22Rv1 (cell line): Measurements from ENCODE around the gene TMEM94.

Experiments used
- H3K27ac ChIP-seq: fragments of 450-650 bp; 2 replicates; pipeline ENCODE4 v1.5.1; 2017
- ZFX ChIP-seq: fragments of 450-650 bp; IDR thresholded peaks from 2 replicates; pipeline ENCODE4 v1.6.1; 2017; ENCODE audit warnings: antibody characterized with exemption, borderline replicate concordance
- TF ChIP-seq, protein P1 (sequence below): fragments of 450-650 bp; IDR thresholded peaks from 2 replicates; pipeline ENCODE4 v1.5.1; 2017; ENCODE audit warnings: mild to moderate bottlenecking

The TMEM94 gene

DNA sequence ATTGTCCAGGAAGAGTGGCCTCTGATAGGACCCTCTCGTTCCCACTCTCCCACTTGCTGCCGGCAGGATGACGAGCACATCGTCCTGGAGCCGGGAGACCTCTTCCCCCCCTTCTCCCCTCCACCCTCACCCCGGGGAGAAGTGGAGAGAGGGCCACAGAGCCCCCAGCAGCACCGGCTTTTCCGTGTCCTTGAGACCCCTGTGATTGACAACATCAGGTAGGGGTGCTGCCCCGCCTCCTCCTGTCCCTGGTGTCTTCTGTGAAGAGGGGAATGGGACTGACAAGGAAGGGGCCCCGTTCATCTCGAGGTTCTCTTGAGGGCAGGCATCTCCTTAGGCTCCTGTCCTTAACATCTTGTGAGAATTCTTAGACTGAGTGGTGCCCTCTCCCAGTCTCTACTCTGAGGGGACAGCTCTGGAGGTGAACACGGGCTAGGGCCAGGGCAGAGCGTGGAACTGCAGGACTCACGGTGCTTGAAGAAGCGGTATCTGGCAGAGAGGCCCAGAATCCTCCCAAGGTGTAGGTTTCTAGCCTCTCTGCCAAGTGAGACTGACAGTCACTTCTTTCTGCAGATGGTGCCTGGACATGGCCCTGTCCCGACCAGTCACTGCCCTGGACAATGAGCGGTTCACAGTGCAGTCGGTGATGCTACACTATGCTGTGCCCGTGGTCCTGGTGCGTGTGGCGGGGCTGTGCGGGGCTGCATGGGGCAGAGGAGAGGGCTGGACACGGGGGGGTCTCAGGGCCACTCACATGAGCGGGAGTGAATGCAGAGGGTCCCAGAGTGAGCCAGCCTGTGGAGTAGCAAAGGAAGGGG lies 32.5 kb downstream of the TMEM94 start:
- no peak for TF ChIP-seq ZFX
- TF ChIP-seq, protein P1, sequence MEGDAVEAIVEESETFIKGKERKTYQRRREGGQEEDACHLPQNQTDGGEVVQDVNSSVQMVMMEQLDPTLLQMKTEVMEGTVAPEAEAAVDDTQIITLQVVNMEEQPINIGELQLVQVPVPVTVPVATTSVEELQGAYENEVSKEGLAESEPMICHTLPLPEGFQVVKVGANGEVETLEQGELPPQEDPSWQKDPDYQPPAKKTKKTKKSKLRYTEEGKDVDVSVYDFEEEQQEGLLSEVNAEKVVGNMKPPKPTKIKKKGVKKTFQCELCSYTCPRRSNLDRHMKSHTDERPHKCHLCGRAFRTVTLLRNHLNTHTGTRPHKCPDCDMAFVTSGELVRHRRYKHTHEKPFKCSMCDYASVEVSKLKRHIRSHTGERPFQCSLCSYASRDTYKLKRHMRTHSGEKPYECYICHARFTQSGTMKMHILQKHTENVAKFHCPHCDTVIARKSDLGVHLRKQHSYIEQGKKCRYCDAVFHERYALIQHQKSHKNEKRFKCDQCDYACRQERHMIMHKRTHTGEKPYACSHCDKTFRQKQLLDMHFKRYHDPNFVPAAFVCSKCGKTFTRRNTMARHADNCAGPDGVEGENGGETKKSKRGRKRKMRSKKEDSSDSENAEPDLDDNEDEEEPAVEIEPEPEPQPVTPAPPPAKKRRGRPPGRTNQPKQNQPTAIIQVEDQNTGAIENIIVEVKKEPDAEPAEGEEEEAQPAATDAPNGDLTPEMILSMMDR, result no peak
- no peak overlapping the region for H3K27ac ChIP-seq

DNA sequence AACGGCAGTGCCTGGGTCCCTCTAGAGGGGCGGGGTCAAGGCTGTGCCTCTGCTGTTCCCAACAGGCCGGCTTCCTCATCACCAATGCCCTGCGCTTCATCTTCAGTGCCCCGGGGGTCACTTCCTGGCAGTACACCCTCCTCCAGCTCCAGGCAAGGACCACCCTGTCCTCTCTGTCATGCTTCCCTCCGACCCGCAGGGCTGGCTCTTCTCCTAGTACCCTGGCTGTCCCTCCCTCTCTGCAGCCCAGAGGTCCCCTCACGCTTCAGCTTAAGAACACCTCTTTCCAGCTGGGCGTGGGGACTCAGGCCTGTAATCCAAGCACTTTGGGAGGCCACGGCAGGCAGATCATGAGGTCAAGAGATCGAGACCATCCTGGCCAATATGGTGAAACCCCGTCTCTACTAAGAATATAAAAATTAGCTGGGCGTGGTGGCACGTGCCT lies 33.1 kb downstream of the TMEM94 start:
- no peak for TF ChIP-seq ZFX
- TF ChIP-seq, protein P1, result no peak
- no peak overlapping the region for H3K27ac ChIP-seq

DNA sequence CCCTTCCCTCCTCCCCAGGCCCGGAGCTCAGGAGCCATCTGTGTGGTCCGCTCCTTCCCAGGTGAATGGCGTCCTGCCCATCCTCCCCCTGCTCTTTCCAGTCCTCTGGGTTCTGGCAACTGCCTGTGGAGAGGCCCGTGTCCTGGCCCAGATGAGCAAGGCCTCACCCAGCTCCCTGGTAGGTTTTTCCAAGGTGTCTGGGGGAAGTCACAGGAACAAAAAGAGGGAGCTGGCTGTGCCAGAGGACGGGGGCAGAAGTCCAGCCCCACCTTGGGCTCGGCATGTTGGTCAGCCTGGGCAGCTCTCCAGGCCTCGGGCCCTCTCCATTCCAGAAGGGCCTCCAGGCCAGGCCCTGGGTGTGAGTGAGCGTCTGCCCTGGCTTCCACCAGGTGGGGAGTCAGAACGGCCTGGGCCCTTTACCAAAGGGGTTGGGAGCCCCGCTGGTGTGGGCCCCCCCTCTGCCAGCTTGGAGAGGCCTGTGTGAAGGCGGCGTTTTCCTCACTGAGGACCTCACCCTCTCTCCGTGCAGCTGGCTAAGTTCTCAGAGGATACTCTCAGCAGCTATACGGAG lies 33.8 kb downstream of the TMEM94 start:
- H3K27ac ChIP-seq, result no peak overlapping the region
- TF ChIP-seq, protein P1, result no peak
- TF ChIP-seq ZFX, result no peak

DNA sequence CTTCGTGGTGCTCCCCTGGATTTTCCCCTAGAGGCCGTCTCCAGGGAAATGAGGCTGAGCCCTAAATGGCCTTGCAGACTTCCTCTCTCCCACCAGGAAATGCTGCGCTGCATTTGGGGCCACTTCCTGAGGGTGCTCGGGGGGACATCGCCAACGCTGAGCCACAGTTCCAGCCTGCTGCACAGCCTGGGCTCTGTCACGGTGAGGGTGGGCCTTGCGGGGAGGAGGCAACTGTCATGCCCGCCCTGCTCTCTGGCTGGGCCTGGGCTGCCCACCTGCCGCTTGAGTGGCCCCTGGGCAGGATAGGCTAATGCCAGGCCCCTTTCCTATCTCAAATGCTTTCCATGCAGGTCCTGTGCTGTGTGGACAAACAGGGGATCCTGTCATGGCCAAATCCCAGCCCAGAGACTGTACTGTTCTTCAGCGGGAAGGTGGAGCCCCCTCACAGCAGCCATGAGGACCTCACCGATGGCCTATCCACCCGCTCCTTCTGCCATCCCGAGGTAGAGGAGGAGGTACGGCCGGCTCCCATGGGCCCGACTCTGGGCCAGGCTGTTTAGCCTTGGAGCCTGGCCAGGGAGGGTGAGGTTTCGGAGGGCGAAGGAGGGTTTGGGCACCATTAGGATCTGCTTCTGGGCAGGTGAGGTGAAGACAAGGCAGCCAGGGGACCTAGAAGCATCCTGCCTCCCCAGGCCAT lies 34.7 kb downstream of the TMEM94 start:
- H3K27ac ChIP-seq, result no peak overlapping the region
- no peak for TF ChIP-seq ZFX
- TF ChIP-seq, protein P1, result no peak

DNA sequence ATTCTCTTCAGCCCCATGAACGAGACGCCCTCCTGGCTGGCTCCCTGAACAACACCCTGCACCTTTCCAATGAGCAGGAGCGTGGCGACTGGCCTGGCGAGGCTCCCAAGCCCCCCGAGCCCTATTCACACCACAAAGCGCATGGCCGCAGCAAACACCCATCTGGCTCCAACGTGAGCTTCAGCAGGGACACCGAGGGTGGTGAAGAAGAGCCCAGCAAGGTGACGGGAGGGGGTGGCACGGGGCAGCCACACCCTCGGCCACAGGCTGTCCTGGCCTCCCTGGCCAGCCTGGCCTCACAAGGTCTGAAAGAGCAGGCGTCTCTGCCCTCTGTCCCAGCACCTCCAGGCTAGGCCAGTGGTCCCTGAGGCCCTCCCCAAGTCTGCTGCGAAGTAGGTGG lies 35.2 kb downstream of the TMEM94 start:
- TF ChIP-seq, protein P1, result no peak
- TF ChIP-seq ZFX, result no peak
- no peak overlapping the region for H3K27ac ChIP-seq

DNA sequence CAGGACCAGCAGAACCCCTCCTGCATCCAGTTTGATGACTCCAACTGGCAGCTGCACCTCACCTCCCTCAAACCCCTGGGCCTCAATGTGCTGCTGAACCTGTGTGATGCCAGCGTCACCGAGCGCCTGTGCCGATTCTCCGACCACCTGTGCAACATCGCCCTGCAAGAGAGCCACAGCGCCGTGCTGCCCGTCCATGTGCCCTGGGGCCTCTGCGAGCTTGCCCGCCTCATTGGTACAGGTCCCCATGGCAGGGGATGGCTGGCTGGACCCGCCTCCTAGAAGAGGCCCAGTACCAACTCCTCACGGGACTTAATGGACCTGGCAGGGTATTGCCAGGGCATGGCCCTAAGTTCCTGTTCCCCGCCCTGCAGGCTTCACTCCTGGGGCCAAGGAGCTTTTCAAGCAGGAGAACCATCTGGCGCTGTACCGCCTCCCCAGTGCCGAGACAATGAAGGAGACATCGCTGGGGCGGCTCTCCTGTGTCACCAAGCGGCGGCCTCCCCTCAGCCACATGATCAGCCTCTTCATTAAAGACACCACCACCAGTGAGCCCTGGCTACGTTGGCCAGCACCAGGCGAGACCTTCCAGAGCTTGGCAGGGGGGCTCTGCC lies 36.2 kb downstream of the TMEM94 start:
- no peak overlapping the region for H3K27ac ChIP-seq
- TF ChIP-seq, protein P1, result no peak
- TF ChIP-seq ZFX, result no peak
